GM13977 (cell line): ENCODE results near the gene ZNF487.

ENCODE experiments used
- DNase-seq: peaks from one replicate; pipeline ENCODE4 v3.0.0; 2012; ENCODE audit warnings: low spot score
- CTCF ChIP-seq: IDR thresholded peaks from 2 replicates; pipeline ENCODE4 v1.5.1; 2012; ENCODE audit warnings: mild to moderate bottlenecking, control low read depth; ENCODE audit not compliant: insufficient read depth; ENCODE audit errors: extremely low read depth, missing control alignments
- in situ Hi-C: fragments of 300-500 bp; cut with MboI; formaldehyde crosslinking; loops from one replicate; pipeline ENCODE4 v1.12.0; 2022; ENCODE audit warnings: low sequenced_read_pairs, low pct_unique_long_range_greater_than_20kb, mixed read lengths, inconsistent platforms; ENCODE audit not compliant: unreplicated experiment

The ZNF487 gene

GRCh38 chr10:43403911-43404703 lies 32.8 kb upstream of the ZNF487 start:
- in situ Hi-C loops = no loop called here
- no peak for DNase-seq

GRCh38 chr10:43404704-43405084 lies 32.2 kb upstream of the ZNF487 start:
- in situ Hi-C loops = no loop called here
- no peak for DNase-seq
- TF ChIP-seq CTCF = no peak

More at GRCh38 chr10:43403911-43404703, 32.8 kb upstream of the ZNF487 start:
- TF ChIP-seq CTCF = no peak

- in situ Hi-C loops = no loop called here
- peak; percentile 71 for DNase-seq
- no peak for TF ChIP-seq CTCF
Measured at GRCh38 chr10:43407148-43407575, 29.7 kb upstream of the ZNF487 start.

GRCh38 chr10:43407576-43408330 lies 29.2 kb upstream of the ZNF487 start:
- DNase-seq = peak; percentile 93
- peak; percentile 40 for TF ChIP-seq CTCF
- in situ Hi-C loops = no loop called here

GRCh38 chr10:43408331-43408709 lies 28.6 kb upstream of the ZNF487 start:
- no peak for TF ChIP-seq CTCF
- no peak for DNase-seq
- in situ Hi-C loops = no loop called here

GRCh38 chr10:43408710-43409384 lies 28.1 kb upstream of the ZNF487 start, which contains the start of gene HNRNPF:
Gene HNRNPF (minus strand): TSS chr10:43409186. CDS start chr10:43387884, 21,302 bp downstream.
- in situ Hi-C loops = no loop called here
- DNase-seq = peak; percentile 96
- no peak for TF ChIP-seq CTCF
